ENCODE data around the gene ERF.

- TF ChIP-seq CTCF (IDR thresholded peaks at IDR 0.05) = no peak
- TF ChIP-seq EZH2 (IDR thresholded peaks at IDR 0.05) = no peak
Observed at GRCh38 chr19:42288881-42289555, 34.1 kb upstream of the ERF start.
